Progenitor cell of endocrine pancreas (in vitro differentiated cells): ENCODE data around the gene CHAMP1. TPM values are rescaled to one million over a fixed set of nuclear protein-coding genes. Genes with fewer than 3 reads are reported as not detected.
A peak's percentile ranks its signal among the peaks of the same experiment; 100 is the strongest.

ENCODE experiments used
- DNase-seq: peaks from one replicate; pipeline ENCODE4 v3.0.0; 2021; ENCODE audit warnings: low spot score; ENCODE audit not compliant: unreplicated experiment
- H3K27ac Mint-ChIP-seq: 2 replicates; pipeline ENCODE4 v1.8.0; 2021; ENCODE audit warnings: mild to moderate bottlenecking, moderate library complexity, mixed read lengths
- H3K27me3 Mint-ChIP-seq: 2 replicates; pipeline ENCODE4 v1.8.0; 2021; ENCODE audit warnings: mixed read lengths
- H3K36me3 Mint-ChIP-seq: 2 replicates; pipeline ENCODE4 v1.8.0; 2022; ENCODE audit warnings: mixed read lengths; ENCODE audit not compliant: insufficient read depth
- H3K4me1 Mint-ChIP-seq: 2 replicates; pipeline ENCODE4 v1.8.0; 2021; ENCODE audit warnings: low read depth, mixed read lengths
- H3K4me3 Mint-ChIP-seq: 2 replicates; pipeline ENCODE4 v1.8.0; 2021; ENCODE audit warnings: low read depth, mild to moderate bottlenecking, moderate library complexity, mixed read lengths
- H3K9me3 Mint-ChIP-seq: 2 replicates; pipeline ENCODE4 v1.8.0; 2021; ENCODE audit warnings: low read depth, mixed read lengths
- CTCF ChIP-seq: fragments of 200-600 bp; sonication (generic); IDR thresholded peaks from one replicate; pipeline ENCODE4 v1.5.0; 2021; ENCODE audit warnings: antibody characterized with exemption, mild to moderate bottlenecking; ENCODE audit not compliant: unreplicated experiment
- total RNA-seq: library from RNA; stranded (reverse); gene quantifications from 2 replicates; pipeline ENCODE4 v1.2.1, GENCODE V29; 2021

Gene CHAMP1
- total RNA-seq, 1 donor from 2014 or later, result 39.8 TPM

GRCh38 chr13:114281351-114282040, 32.8 kb upstream of the CHAMP1 start, which contains the start of gene UPF3A:
Gene UPF3A, plus strand, starts transcription at chr13:114281601. Its CDS starts 39 bp downstream, at chr13:114281640.
- peak; percentile 85 for DNase-seq
- Mint-ChIP-seq H3K27ac (peak within 1 kb of the TSS; percentile 96), H3K4me1 (peaks cover 31% of the 10 kb centered on the region), H3K27me3 (no peaks in the 10 kb centered on the region), H3K4me3 (peak within 1 kb of the TSS; percentile 82), H3K9me3 (no peaks in the 10 kb centered on the region), H3K36me3 (peaks cover 19% of the 10 kb centered on the region)
- no peak for TF ChIP-seq CTCF

- peak; percentile 21 for DNase-seq
- peaks cover 31% of the 10 kb centered on the region for H3K4me1 Mint-ChIP-seq
- peaks cover 23% of the 10 kb centered on the region for H3K36me3 Mint-ChIP-seq
- peak overlapping the region; percentile 94 for H3K27ac Mint-ChIP-seq
- H3K4me3 Mint-ChIP-seq, result peak overlapping the region; percentile 82
- no peaks in the 10 kb centered on the region for H3K9me3 Mint-ChIP-seq
- TF ChIP-seq CTCF, result no peak
- no peaks in the 10 kb centered on the region for H3K27me3 Mint-ChIP-seq
Observed at GRCh38 chr13:114282041-114282670, 32.1 kb upstream of the CHAMP1 start.

- no peak for DNase-seq
- Mint-ChIP-seq H3K9me3 (no peaks in the 10 kb centered on the region), H3K36me3 (peaks cover 27% of the 10 kb centered on the region), H3K27ac (no peak overlapping the region), H3K4me1 (peaks cover 24% of the 10 kb centered on the region), H3K4me3 (peak overlapping the region; percentile 65), H3K27me3 (no peaks in the 10 kb centered on the region)
- TF ChIP-seq CTCF, result no peak
Observed at GRCh38 chr13:114283576-114283975, 30.7 kb upstream of the CHAMP1 start.

GRCh38 chr13:114284680-114285079, 29.6 kb upstream of the CHAMP1 start:
- Mint-ChIP-seq H3K9me3 (no peaks in the 10 kb centered on the region), H3K27me3 (no peaks in the 10 kb centered on the region), H3K27ac (peak overlapping the region; percentile 71), H3K36me3 (peaks cover 31% of the 10 kb centered on the region), H3K4me3 (no peak overlapping the region), H3K4me1 (peaks cover 22% of the 10 kb centered on the region)
- TF ChIP-seq CTCF, result no peak
- DNase-seq, result no peak

- Mint-ChIP-seq H3K4me3 (no peak overlapping the region), H3K36me3 (peaks cover 31% of the 10 kb centered on the region)
Observed at GRCh38 chr13:114285166-114285808, 29.0 kb upstream of the CHAMP1 start.

More at GRCh38 chr13:114285166-114285808, 29.0 kb upstream of the CHAMP1 start:
- DNase-seq, result no peak
- H3K4me1 Mint-ChIP-seq, result peaks cover 17% of the 10 kb centered on the region
- H3K27me3 Mint-ChIP-seq, result no peaks in the 10 kb centered on the region
- no peak for TF ChIP-seq CTCF
- H3K27ac Mint-ChIP-seq, result peak overlapping the region; percentile 20
- H3K9me3 Mint-ChIP-seq, result no peaks in the 10 kb centered on the region
